Measurements from ENCODE around the gene DHRS7C. TPM values are rescaled to one million over a fixed set of nuclear protein-coding genes. Genes with fewer than 3 reads are reported as not detected.

DHRS7C gene
- total RNA-seq (ENCODE audit: low replicate concordance) = not detected in 2 replicates

GRCh38 chr17:9790889-9791876, at the start of gene DHRS7C:
DHRS7C (minus strand) TSS chr17:9791592; CDS start chr17:9791284, 308 bp downstream.

GRCh38 chr17:9825641-9826150, 34.3 kb upstream of the DHRS7C start, which contains the start of gene GLP2R:
GLP2R (plus strand) TSS chr17:9825924; CDS start chr17:9826064, 140 bp downstream.

GRCh38 chr17:9821921-9822320, 30.5 kb upstream of the DHRS7C start, which contains the start of gene GSG1L2:
GSG1L2 (minus strand) TSS chr17:9822079; CDS start chr17:9822071, 8 bp downstream.

Other genes with a start within 250 kb of the DHRS7C start
- gene STX8, start 215.8 kb downstream of the DHRS7C start, total RNA-seq (ENCODE audit: low replicate concordance) = 84.6 and 91.0 TPM in 2 replicates
- 0.08 and 0.12 TPM in 2 replicates for gene CFAP52, start 214.9 kb downstream of the DHRS7C start, total RNA-seq (ENCODE audit: low replicate concordance)
- under 0.01 TPM in 1 of 2 replicates, not detected in the other for gene USP43, start 146.1 kb downstream of the DHRS7C start, total RNA-seq (ENCODE audit: low replicate concordance)
- not detected in 2 replicates for gene GSG1L2, start 30.5 kb upstream of the DHRS7C start, total RNA-seq (ENCODE audit: low replicate concordance)
- gene GLP2R, start 34.3 kb upstream of the DHRS7C start, total RNA-seq (ENCODE audit: low replicate concordance) = not detected in 2 replicates
- gene RCVRN, start 113.7 kb upstream of the DHRS7C start, total RNA-seq (ENCODE audit: low replicate concordance) = not detected in 2 replicates